ENCODE data around the gene GM2A.

DNA sequence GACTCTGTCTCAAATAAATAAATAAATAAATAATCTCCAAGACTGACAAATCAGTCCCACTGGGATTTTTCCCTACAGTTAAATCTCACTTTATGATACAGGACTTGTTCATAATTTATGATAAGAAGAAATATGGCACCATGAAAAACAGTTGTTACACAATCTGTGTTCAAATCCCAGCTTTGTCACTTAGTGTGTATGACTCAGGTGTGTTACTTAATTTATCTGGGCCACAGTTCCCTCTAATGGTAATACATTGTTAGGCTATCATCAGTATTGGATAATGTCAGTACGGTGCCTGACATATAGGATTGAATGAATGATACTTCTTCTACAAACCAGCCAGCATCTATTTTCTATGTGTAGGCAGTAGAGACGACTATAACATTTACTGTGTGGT is 27.5 kb downstream of the GM2A start:
- no peak for TF ChIP-seq POLR2A (IDR thresholded peaks at IDR 0.05)
- TF ChIP-seq, protein P1, sequence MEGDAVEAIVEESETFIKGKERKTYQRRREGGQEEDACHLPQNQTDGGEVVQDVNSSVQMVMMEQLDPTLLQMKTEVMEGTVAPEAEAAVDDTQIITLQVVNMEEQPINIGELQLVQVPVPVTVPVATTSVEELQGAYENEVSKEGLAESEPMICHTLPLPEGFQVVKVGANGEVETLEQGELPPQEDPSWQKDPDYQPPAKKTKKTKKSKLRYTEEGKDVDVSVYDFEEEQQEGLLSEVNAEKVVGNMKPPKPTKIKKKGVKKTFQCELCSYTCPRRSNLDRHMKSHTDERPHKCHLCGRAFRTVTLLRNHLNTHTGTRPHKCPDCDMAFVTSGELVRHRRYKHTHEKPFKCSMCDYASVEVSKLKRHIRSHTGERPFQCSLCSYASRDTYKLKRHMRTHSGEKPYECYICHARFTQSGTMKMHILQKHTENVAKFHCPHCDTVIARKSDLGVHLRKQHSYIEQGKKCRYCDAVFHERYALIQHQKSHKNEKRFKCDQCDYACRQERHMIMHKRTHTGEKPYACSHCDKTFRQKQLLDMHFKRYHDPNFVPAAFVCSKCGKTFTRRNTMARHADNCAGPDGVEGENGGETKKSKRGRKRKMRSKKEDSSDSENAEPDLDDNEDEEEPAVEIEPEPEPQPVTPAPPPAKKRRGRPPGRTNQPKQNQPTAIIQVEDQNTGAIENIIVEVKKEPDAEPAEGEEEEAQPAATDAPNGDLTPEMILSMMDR (IDR thresholded peaks at IDR 0.05): no peak
